Motor neuron (in vitro differentiated cells): ENCODE data around the gene CERS4. TPM values are rescaled to one million over a fixed set of nuclear protein-coding genes. Genes with fewer than 3 reads are reported as not detected.
A peak's percentile ranks its signal among the peaks of the same experiment; 100 is the strongest.

ENCODE experiments used
- ATAC-seq, 8 experiments: fragments of 200-7000 bp; cut with Tn5 transposase; replicated peaks in 6 of 8; 2 replicates each; pipeline ENCODE4 v1.8.0; 2021; ENCODE audit warnings: mild to moderate bottlenecking in 8 of 8, moderate library complexity in 8 of 8
- H3K27ac ChIP-seq, 2 donors: fragments of 250-450 bp; sonication (Bioruptor Pico); 2 replicates each; pipeline ENCODE4 v1.9.0; 2021; ENCODE audit warnings: antibody characterized with exemption in 2 of 2, mild to moderate bottlenecking in 2 of 2, moderate library complexity in 1 of 2
- H3K4me1 ChIP-seq, 2 donors: fragments of 250-450 bp; sonication (Bioruptor Pico); replicated peaks in 1 of 2; 2 replicates each; pipeline ENCODE4 v1.6.1; 2021; ENCODE audit warnings: antibody characterized with exemption in 2 of 2, mild to moderate bottlenecking in 2 of 2, moderate library complexity in 1 of 2
- H3K4me3 ChIP-seq, 5 donors: fragments of 250-450 bp; sonication (Bioruptor Pico); 2 replicates each; pipeline ENCODE4 v1.9.0; 2021; ENCODE audit warnings: antibody characterized with exemption in 5 of 5, mild to moderate bottlenecking in 5 of 5, moderate library complexity in 4 of 5
- WGBS, 10 experiments: fragments of 450-650 bp; shearing (Covaris generic); methylation state at CpG; one replicate each; pipeline ENCODE4 v1.0.0; 2022; 5-methylcytosine and 5-hydroxymethylcytosine counted together
- in situ Hi-C, 9 experiments: fragments of 400-800 bp; cut with MboI; loops; one replicate each; pipeline ENCODE4 v1.15.0; 2021; ENCODE audit warnings: low sequenced_read_pairs in 9 of 9, low pct_unique_long_range_greater_than_20kb in 2 of 9; ENCODE audit not compliant: unreplicated experiment in 9 of 9
- total RNA-seq, 8 experiments: library from RNA; unstranded; fragments of 300-600 nt; gene quantifications; 2 replicates each; pipeline versions ENCODE4 v1.2.3 to v1.2.4, GENCODE V29; 2022

The CERS4 gene
- total RNA-seq, 8 experiments from 2014 or later: 3.2 to 55.1 (median 35.8) TPM

GRCh38 chr19:8248348-8249328, 39.5 kb downstream of the CERS4 start:
- 58 to 100% (median 98%) methylated on average over 1 to 7 of the region's 8 CpGs for WGBS, 10 experiments
- Histone ChIP-seq H3K4me1 (no peaks in the 10 kb centered on the region), H3K4me3 (no peak overlapping the region), H3K27ac (no peak overlapping the region)
- in situ Hi-C loops: loop anchor here in 3 of 9 experiments (10.0 to 25.0 kb wide), 3 partner anchors 84 to 311 kb away; partner anchors contain the start of genes CTXN1 (in 1 of the 3) and TIMM44 (in 1 of the 3)
- no peak for ATAC-seq

DNA sequence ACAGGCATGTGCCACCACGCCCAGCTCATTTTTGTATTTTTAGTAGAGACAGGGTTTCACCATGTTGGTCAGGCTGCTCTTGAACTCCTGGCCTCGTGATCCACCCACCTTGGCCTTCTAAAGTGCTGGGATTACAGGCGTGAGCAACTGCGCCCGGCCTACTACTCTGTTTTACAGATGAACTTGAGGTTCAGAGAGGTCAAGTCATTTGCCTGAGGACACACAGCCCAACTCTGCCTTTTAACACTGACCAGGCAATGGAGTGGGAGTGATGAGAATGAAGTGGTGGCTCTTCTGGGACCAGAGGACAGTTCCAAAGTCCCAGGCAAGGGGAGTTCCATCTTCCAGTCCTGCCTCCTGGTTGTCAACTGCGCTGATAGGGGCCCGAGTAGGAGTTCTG, 41.4 kb downstream of the CERS4 start:
- in situ Hi-C loops: loop anchor here in 2 of 9 experiments (10.0 kb wide), 1 partner anchor 306 kb away; the partner anchor contains the start of gene TIMM44 (in 2 of the 2)
- Histone ChIP-seq H3K27ac (no peak overlapping the region), H3K4me1 (no peaks in the 10 kb centered on the region), H3K4me3 (no peak overlapping the region)
- ATAC-seq: no peak
- 54 to 100% (median 79%) methylated on average over 2 to 5 of the region's 7 CpGs; no CpG with 5 or more reads in 5 of the 10 experiments for WGBS, 10 experiments

- in situ Hi-C loops: loop anchor here in 2 of 9 experiments (10.0 kb wide), 1 partner anchor 306 kb away; the partner anchor contains the start of gene TIMM44 (in 2 of the 2)
- Histone ChIP-seq H3K27ac (no peak overlapping the region), H3K4me3 (no peak overlapping the region), H3K4me1 (no peaks in the 10 kb centered on the region)
- 0 to 100% (median 60%) methylated on average over 1 to 4 of the region's 14 CpGs; no CpG with 5 or more reads in 7 of the 10 experiments for WGBS, 10 experiments
- peak in 2 of 8 experiments; percentile 44 to 62 for ATAC-seq
Observed at GRCh38 chr19:8251025-8251472, 41.9 kb downstream of the CERS4 start.

- in situ Hi-C loops: loop anchor here in 2 of 9 experiments (10.0 kb wide), 1 partner anchor 308 kb away; the partner anchor contains the start of gene TIMM44 (in 2 of the 2)
- no peak overlapping the region for H3K27ac ChIP-seq
Observed at GRCh38 chr19:8252922-8253589, 43.9 kb downstream of the CERS4 start.

DNA sequence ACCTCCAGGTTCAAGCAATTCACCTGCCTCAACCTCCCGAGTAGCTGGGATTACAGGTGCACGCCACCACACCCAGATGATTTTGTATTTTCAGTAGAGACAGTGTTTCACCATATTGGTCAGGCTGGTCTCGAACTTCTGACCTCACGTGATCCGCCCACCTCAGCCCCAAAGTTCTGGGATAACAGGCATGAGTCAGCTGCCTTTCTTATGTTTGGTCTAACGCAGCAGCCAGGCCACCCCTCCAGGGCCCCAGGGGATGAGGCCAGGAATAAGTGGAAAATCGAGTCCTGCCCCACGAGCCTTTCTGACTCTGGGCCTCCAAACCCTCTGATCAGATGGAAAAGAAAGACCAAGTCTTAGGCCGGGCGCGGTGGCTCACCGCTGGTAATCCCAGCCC, 44.5 kb downstream of the CERS4 start:
- no peak overlapping the region for H3K27ac ChIP-seq
- ATAC-seq: no peak
- in situ Hi-C loops: loop anchor here in 2 of 9 experiments (10.0 kb wide), 1 partner anchor 309 kb away; the partner anchor contains the start of gene TIMM44 (in 2 of the 2)

More at GRCh38 chr19:8252922-8253589, 43.9 kb downstream of the CERS4 start:
- peak; percentile 74 to 98 (median 88) for ATAC-seq
- Histone ChIP-seq H3K4me1 (no peaks in the 10 kb centered on the region), H3K4me3 (no peak overlapping the region)
- 0 to 46% (median 9%) methylated on average over 1 to 11 of the region's 13 CpGs; no CpG with 5 or more reads in 2 of the 10 experiments for WGBS, 10 experiments

GRCh38 chr19:8254286-8255001, 45.3 kb downstream of the CERS4 start:
- H3K4me3 ChIP-seq: no peak overlapping the region
- H3K4me1 ChIP-seq: no peaks in the 10 kb centered on the region
- 65 to 100% (median 76%) methylated on average over 3 to 5 of the region's 11 CpGs; no CpG with 5 or more reads in 7 of the 10 experiments for WGBS, 10 experiments
- in situ Hi-C loops: loop anchor here in 2 of 9 experiments (10.0 kb wide), 1 partner anchor 310 kb away; the partner anchor contains the start of gene TIMM44 (in 2 of the 2)
- no peak overlapping the region for H3K27ac ChIP-seq
- ATAC-seq: no peak

More for the DNA sequence above, 44.5 kb downstream of the CERS4 start:
- no peaks in the 10 kb centered on the region for H3K4me1 ChIP-seq
- 30 to 93% (median 85%) methylated on average over 2 to 8 of the region's 12 CpGs; no CpG with 5 or more reads in 5 of the 10 experiments for WGBS, 10 experiments
- H3K4me3 ChIP-seq: no peak overlapping the region

DNA sequence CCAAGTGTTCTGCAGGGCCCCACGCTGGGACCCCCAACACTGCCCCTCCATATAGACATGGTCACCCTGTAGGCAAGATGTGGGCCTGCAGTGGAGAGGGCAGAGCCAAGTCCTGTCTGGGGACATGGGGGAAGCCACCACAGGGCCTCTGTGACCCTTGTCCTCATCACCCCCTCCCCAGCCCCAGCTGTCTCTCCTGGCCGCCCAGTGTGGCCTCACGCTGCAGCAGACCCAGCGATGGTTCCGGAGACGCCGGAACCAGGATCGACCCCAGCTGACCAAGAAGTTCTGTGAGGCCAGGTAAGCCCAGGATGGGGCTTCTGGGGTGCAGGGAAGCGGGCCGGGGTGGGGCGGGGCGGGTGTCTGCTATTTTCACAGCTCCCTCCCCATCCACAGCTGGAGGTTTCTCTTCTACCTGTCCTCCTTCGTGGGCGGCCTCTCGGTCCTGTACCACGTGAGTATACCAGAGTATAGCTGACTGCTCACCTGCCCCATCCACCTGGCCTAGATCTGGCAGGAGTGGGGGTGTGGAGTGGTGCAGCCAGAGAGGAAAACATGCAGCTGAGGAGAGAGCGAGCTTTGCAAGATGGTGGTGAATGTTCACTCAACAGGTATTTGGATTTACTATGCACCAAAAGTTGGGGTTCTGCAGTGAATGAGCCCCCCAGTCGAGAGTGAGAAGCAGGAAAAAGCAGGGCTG, 46.4 kb downstream of the CERS4 start:
- WGBS, 10 experiments: 0 to 100% (median 89%) methylated on average over 1 to 6 of the region's 18 CpGs; no CpG with 5 or more reads in 2 of the 10 experiments
- in situ Hi-C loops: loop anchor here in 2 of 9 experiments (10.0 kb wide), 1 partner anchor 311 kb away; the partner anchor contains the start of gene TIMM44 (in 2 of the 2)
- ATAC-seq: no peak

DNA sequence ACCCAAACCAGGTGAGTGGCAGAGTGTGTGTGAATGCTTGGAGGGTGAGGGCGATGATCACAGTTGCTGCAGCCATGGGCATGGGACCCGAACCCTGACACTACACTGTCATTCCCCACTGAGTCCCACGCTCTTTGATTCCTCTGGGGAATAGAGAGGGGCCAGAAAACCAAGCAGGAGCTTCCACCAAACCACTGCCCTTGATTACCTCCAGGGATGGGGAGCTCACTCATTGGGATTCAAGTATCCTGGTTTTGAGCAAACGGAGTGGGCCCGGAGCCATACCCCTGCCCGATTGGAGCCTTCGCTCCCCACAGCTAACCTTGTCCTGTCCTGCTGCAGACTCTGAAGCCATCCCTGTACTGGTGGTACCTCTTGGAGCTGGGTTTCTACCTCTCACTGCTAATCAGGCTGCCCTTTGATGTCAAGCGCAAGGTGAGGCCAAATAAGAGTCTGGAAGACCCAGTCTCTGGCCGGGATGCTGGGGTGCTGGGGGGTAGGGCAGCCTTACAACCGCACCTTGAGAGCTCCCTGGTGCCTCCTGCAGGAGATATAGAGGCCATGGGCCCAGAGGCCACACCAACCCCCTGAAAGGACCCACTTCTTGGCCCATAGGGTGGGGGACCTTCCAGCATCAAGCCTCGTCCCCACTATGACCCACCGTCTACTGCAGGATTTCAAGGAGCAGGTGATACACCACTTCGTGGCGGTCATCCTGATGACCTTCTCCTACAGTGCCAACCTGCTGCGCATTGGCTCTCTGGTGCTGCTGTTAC, 47.3 kb downstream of the CERS4 start:
- 76 to 100% (median 88%) methylated on average over 1 to 5 of the region's 15 CpGs; no CpG with 5 or more reads in 6 of the 10 experiments for WGBS, 10 experiments
- ATAC-seq: no peak
- H3K4me1 ChIP-seq: peaks cover 0 to 9% of the 10 kb centered on the region in 2 donors
- in situ Hi-C loops: loop anchor here in 2 of 9 experiments (10.0 kb wide), 1 partner anchor 312 kb away; the partner anchor contains the start of gene TIMM44 (in 2 of the 2)
- no peak overlapping the region for H3K4me3 ChIP-seq
- H3K27ac ChIP-seq: no peak overlapping the region

More for the DNA sequence above, 46.4 kb downstream of the CERS4 start:
- no peak overlapping the region for H3K27ac ChIP-seq
- H3K4me1 ChIP-seq: peaks cover 0 to 4% of the 10 kb centered on the region in 2 donors
- no peak overlapping the region for H3K4me3 ChIP-seq

DNA sequence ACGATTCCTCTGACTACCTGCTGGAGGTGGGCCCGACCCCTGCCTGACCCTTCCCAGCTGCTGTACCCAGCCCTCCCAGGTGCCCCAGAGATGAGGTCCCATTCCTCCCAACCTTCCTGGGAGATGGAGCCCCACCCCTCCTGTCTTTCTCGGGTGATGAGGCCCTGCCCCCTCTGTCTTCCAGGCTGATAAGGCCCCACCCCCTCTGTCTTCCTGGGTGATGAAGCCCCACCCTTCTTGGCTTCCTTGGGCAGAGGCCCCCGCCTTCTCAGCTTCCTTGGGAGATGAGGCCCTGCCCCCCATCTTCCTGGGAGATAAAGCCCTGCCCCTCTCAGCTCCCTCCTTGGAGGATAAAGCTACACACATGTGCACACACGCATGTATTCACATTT, 47.9 kb downstream of the CERS4 start:
- in situ Hi-C loops: loop anchor here in 2 of 9 experiments (10.0 kb wide), 1 partner anchor 312 kb away; the partner anchor contains the start of gene TIMM44 (in 2 of the 2)
- peak in 3 of 8 experiments; percentile 10 to 36 (median 15) for ATAC-seq
- Histone ChIP-seq H3K4me1 (peaks cover 0 to 9% of the 10 kb centered on the region in 2 donors), H3K4me3 (no peak overlapping the region), H3K27ac (no peak overlapping the region)
- 100% methylated on average over 1 of the region's 5 CpGs; no CpG with 5 or more reads in 9 of the 10 experiments for WGBS, 10 experiments

- WGBS, 10 experiments: 27 to 93% (median 83%) methylated on average over 1 to 6 of the region's 11 CpGs; no CpG with 5 or more reads in 3 of the 10 experiments
- peaks cover 0 to 9% of the 10 kb centered on the region in 2 donors for H3K4me1 ChIP-seq
Observed at GRCh38 chr19:8259142-8259921, 50.2 kb downstream of the CERS4 start.

More at GRCh38 chr19:8259142-8259921, 50.2 kb downstream of the CERS4 start:
- no peak overlapping the region for H3K27ac ChIP-seq
- in situ Hi-C loops: loop anchor here in 2 of 9 experiments (10.0 kb wide), 1 partner anchor 315 kb away; the partner anchor contains the start of gene TIMM44 (in 2 of the 2)
- no peak overlapping the region for H3K4me3 ChIP-seq
- ATAC-seq: no peak
